ENCODE measurements around the gene GRIFIN.

GRIFIN gene

GRCh38 chr7:2512713-2513112 is 36.5 kb upstream of the GRIFIN start:
- no peak for DNase-seq (ENCODE audit: low spot score)

- DNase-seq (ENCODE audit: low spot score), result no peak
Measured at GRCh38 chr7:2512179-2512661, 36.0 kb upstream of the GRIFIN start.

DNA sequence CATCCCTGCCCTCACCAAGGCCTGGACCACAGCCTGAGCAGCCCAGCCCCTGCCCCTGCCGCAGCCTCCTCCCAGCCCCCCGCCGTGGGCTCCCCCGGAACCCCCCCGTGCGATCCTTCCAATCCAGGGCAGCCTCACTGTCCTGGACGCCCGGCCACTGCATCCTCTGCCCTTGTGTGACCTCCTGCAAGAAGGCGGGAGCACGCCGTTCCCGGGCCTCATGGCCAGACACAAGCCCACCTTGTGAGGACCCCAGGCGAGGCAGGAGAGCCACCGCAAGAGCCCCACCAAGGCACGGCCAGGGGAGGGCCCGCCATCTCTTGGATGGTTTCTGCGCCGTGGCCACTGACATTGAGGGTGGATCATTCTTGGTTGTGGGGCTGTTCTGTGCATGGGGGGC is 35.6 kb upstream of the GRIFIN start:
- no peak for DNase-seq (ENCODE audit: low spot score)

- no peak for DNase-seq (ENCODE audit: low spot score)
Measured at GRCh38 chr7:2510909-2511768, 34.9 kb upstream of the GRIFIN start.

- DNase-seq (ENCODE audit: low spot score), result no peak
Measured at GRCh38 chr7:2510130-2510776, 34.1 kb upstream of the GRIFIN start.

GRCh38 chr7:2509298-2509906 is 33.2 kb upstream of the GRIFIN start:
- DNase-seq (ENCODE audit: low spot score), result no peak

GRCh38 chr7:2508327-2509215 is 32.4 kb upstream of the GRIFIN start:
- DNase-seq (ENCODE audit: low spot score), result no peak

DNA sequence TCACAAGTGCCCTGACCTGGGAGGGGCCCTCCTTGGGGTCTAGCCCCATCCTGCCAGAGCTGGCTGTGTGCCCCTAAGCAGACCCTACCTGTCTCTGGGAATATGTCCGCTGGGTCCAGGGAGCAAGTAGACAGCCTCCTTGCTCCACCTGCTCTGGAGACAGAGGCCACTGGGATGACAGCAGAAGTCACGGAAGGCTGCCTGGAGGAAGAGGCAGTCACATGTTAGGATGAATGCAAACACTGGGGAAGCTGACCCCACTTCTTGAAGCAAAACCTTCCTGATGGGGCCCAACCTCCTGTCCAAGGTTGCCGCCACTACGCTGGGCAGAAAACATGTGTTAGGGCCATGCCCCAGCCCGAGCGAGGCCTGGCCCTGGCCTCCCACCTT is 31.7 kb upstream of the GRIFIN start:
- DNase-seq (ENCODE audit: low spot score), result no peak

DNA sequence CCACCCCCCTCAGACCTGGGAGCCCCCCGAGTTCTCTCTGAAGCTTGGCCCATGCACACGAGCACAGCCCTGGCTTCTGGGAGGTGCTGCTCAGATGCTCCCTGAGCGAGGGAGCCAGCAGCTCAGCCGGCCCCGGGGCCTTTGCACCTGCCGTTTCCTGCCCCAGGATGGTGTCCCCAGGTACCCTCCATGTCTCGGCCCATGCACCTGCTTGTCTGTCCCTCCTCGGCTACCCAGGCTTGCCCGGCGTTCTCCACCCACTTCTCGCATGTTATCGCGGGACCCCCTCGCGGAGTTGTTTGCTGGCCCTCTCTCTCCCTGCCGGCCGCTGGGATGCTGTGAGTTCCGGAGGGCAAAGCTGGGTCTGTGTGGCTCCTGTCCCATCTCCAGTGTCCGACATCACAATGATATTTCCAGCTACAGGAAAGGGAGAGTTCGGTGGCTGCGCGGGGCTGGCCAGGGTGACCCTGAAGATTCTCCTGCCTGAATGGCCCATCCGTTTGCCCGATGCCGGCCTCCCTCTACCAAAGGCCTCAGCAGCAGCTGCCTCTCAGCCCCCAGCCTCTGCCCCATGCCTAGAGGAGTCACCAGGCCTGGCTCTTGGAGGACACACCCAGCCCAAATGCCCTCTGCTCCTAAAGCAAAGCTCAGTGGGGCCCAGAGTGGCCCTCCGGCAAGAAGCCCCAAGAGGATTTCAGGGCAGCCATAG is 31.2 kb upstream of the GRIFIN start:
- no peak for DNase-seq (ENCODE audit: low spot score)

DNA sequence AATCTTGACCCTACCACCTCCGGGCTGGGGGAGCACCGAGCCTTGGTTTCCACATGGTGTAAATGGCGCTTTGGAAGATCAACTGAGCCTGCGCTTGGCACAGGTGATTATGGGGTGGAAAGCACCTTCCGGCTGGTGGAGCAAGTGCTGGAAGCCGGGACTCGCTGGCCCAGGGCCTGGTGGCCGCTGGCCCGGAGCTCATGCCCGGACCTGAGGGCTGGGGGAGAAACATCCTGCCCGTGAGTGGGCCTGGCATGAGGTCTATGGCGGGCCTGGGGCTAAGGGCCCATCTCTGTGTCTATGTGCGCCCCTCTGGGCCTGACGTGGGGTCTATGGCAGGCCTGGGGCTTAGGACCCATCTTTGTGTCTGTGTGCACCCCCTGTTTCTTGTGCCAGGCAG is 29.2 kb upstream of the GRIFIN start:
- no peak for DNase-seq (ENCODE audit: low spot score)

DNA sequence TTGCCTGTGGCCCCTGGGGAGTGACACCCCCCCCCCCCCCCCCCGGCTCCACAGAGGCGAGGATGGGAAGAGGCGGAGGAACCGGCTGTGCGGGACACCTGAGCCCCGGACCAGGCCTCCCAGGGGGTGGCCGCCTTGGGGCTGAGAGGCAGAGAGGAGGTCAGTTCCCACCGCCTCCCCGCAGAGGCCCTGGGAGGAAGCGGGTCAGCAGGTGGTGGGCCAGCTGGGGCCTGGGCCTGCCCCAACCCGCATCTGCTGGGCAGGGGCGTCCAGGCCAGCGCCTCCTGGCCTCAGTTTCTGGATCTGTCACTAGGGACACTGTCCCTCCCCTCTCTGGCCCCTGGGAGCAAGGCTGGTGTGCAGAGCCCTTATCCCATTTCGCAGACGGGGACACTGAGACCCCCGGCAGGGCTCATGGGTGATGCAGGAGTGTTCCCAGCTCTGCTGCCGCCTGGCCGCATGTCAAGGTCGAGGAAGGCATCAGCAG is 28.7 kb upstream of the GRIFIN start:
- DNase-seq (ENCODE audit: low spot score), result no peak

DNA sequence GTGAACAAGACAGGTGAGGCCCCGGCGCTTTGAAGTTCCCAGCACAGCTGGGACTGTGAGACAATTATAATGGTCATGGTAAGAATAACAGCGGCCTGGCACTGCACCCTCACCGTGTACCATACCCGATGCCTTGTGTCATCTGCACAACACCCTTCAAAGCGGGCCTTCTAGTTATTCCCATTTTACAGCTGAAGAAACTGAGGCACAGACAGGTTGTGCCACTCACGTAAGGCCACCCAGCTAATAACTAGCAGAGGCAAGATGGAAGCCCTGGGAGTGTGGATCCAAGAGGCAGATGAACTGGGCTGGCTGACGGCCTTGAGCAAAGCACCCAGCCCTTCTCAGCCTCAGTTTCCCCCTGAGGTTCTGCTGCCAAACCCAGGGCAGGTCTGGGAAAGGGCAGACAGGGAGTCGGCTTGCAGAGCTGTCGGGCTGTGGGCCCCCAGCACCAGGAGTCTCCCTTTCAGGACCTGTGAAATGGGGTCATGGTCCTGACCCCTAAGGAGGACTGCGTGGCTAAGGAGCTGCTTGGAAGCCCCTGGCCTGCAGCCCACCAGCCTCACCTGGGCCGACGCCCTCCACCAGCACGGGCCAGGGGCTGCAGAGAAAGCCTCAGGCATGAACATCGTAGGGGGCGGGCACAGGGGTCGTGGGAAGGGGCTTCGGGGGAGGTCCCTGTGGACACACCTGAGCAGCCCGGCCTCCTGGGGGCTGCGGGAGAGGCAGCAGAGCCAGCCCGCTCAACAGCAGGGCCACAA is 28.1 kb upstream of the GRIFIN start:
- no peak for DNase-seq (ENCODE audit: low spot score)

DNA sequence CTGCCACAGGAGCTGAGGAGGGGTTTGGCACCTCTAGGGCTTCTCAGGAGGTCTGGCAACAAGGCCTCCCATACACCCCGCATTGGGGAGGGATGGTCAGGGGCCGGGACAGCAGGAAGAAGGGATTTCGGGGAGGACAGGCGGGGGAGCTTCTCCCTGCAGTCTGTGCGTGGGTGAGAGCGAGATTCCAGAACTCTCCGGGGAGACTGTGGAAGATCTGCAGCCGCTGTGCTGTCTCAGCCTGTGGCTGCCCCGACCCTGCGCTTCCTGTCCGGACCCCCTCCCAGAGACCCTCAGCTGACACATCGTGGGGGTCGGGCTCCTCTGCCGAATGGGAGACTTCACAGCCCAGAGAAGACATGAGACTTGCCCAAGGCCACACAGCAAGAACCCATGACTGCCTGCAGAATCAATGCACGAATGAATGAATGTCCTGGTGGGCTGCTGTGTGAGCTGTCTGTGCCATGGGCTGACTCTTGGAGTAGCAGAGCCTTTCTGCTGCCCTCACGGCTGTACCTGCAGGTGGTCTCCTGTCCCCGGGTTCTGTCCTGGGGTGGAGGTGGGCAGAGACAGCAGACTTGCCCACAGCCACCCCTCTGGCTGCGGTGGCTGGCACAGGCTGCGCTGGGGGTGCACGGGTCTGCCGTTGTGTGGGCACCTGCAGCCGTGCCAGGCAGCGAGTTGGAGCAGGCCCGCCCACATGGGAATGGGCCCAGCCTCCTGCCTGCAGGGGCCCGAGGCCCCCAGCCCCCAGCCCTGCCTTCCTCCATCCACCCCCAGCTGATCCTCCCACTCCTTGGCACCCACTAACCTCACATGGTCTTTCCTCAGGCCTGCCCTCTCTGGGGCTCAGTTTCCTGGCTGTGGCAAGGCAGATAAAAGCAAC is 27.1 kb upstream of the GRIFIN start:
- no peak for DNase-seq (ENCODE audit: low spot score)

DNA sequence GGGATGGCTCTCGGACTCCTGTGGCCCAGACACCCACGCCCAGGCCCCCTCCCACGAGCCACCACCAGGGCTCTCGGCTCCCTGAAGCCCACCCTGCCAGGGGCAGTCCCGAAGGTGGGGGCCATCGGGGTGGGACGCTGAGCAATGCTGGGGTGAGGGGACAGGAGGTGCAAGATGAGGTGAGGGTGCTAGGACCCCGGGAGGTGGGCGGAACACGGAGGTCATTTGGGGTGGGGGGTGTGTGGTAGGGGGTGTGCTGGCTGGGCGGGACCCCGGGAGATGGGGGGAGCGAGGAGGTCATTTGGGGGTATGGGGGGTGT is 26.4 kb upstream of the GRIFIN start:
- no peak for DNase-seq (ENCODE audit: low spot score)

DNA sequence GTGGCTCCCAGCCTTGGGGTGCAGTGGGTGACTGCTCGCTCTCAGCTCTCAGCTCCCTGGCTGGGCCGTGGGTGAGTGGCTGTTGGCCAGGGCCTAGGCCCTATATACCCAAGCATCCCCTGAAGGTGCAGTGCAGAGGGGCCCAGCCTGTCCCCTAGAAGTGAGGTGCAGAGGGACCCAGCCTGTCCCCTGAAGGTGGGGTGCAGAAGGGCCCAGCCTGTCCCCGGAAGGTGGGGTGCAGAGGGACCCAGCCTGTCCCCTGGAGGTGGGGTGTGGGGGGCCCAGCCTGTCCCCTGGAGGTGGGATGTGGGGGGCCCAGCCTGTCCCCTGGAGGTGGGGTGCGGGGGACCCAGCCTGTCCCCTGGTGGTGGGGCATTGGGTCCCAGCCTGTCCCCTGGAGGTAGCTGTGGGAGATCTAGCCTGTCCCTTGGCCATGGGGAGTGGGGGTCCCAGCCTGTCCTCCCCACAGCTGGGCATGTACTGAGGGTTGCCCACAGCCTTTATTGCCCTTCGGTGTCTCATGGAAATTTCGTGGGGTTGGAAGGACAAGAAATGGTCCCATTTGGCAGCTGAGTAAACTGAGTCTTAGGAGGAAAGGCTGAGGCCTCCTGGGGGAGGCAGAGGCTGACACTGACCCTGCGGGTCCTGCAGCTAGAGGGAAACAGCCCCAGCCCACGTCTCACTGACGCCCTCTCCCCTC is 25.9 kb upstream of the GRIFIN start:
- no peak for DNase-seq (ENCODE audit: low spot score)

DNA sequence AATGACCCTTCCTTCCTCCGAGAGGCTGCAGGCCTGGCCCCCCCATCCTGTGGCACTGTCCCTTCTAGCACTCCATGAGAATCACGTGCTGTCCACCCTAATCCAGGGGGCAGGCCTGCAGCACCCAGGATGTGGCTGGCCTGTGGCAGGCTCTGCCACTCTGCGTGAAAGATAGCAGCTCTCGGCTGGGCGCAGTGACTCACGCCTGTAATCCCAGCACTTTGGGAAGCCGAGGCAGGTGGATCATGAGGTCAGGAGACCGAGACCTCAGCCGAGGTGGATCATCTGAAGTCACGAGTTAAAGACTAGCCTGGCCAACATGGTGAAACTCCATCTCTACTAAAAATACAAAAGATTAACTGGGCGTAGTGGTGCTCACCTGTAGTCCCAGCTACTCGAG is 24.5 kb upstream of the GRIFIN start:
- no peak for DNase-seq (ENCODE audit: low spot score)

GRCh38 chr7:2499719-2500430 is 23.7 kb upstream of the GRIFIN start:
- DNase-seq (ENCODE audit: low spot score), result peak; percentile 76

- no peak for DNase-seq (ENCODE audit: low spot score)
Measured at GRCh38 chr7:2499181-2499580, 23.0 kb upstream of the GRIFIN start.
